SK-N-SH (cell line): ENCODE results near the gene KCNN3. TPM values are rescaled to one million over a fixed set of nuclear protein-coding genes. Genes with fewer than 3 reads are reported as not detected.

Source experiments
- CTCF ChIA-PET: fragments of 300-600, 350-600 bp; formaldehyde crosslinking; extraction: SDS; loops from one replicate; lab custom pipeline; 2021; lab: Yijun Ruan, JAX
- POLR2A ChIA-PET: fragments of 350-600 bp; sonication (Branson Sonifier 250); formaldehyde crosslinking; extraction: SDS; loops from one replicate; lab custom pipeline; 2020; ENCODE audit warnings: antibody characterized with exemption, inconsistent platforms; lab: Yijun Ruan, JAX
- DNase-seq: peaks from one replicate; pipeline ENCODE4 v3.0.0; 2012
- H2AFZ ChIP-seq: fragments of 200-600 bp; sonication (generic); 2 replicates; pipeline ENCODE4 v1.8.1; 2016; ENCODE audit warnings: antibody characterized with exemption, mild to moderate bottlenecking, low read depth
- H3F3A ChIP-seq: fragments of 200-600 bp; sonication (generic); replicated peaks from 2 replicates; pipeline ENCODE3; 2016; ENCODE audit warnings: antibody characterized with exemption, mild to moderate bottlenecking; ENCODE audit not compliant: insufficient read depth
- H3K27ac ChIP-seq, 2 experiments: fragments of 200-500 bp in 1 of 2; fragments of 200-600 bp in 1 of 2; sonication (Bioruptor generic) in 1 of 2; sonication (generic), shearing (Covaris generic) in 1 of 2; 2 replicates each; pipeline versions ENCODE4 v1.5.1 to v1.6.1; 2014 to 2016; ENCODE audit warnings: low read depth in 2 of 2, inconsistent platforms in 1 of 2, low read length in 1 of 2, mild to moderate bottlenecking in 1 of 2, mixed read lengths in 1 of 2
- H3K27me3 ChIP-seq: fragments of 200-600 bp; sonication (generic), shearing (Covaris generic); 2 replicates; pipeline ENCODE4 v1.6.1; 2016; ENCODE audit warnings: mixed run types; ENCODE audit not compliant: insufficient read depth
- H3K36me3 ChIP-seq, 2 experiments: fragments of 200-500 bp in 1 of 2; fragments of 200-600 bp in 1 of 2; sonication (Bioruptor generic) in 1 of 2; sonication (generic) in 1 of 2; replicated peaks in 1 of 2; 2 replicates each; pipeline versions ENCODE3 to v1.5.1; 2014 to 2016; ENCODE audit warnings: low read length in 1 of 2, mild to moderate bottlenecking in 1 of 2; ENCODE audit not compliant: insufficient read depth in 2 of 2, control insufficient read depth in 1 of 2
- H3K4me1 ChIP-seq, 2 experiments: fragments of 200-500 bp in 1 of 2; fragments of 200-600 bp in 1 of 2; sonication (Bioruptor generic) in 1 of 2; sonication (generic), shearing (Covaris generic) in 1 of 2; 2 replicates each; pipeline versions ENCODE4 v1.5.1 to v1.6.1; 2014 to 2016; ENCODE audit warnings: low read depth in 1 of 2, low read length in 1 of 2, mixed run types in 1 of 2; ENCODE audit not compliant: insufficient read depth in 2 of 2, control insufficient read depth in 1 of 2
- H3K4me2 ChIP-seq: fragments of 200-600 bp; sonication (generic), shearing (Covaris generic); 2 replicates; pipeline ENCODE4 v1.6.1; 2017; ENCODE audit warnings: mixed run types
- H3K4me3 ChIP-seq, 2 experiments: fragments of 200-500 bp in 1 of 2; fragments of 200-600 bp in 1 of 2; sonication (Bioruptor generic) in 1 of 2; sonication (generic), shearing (Covaris generic) in 1 of 2; 2 replicates each; pipeline versions ENCODE4 v1.5.1 to v1.8.1; 2014 to 2016; ENCODE audit warnings: low read depth in 2 of 2, inconsistent platforms in 1 of 2, low read length in 1 of 2, mild to moderate bottlenecking in 1 of 2, mixed read lengths in 1 of 2, moderate library complexity in 1 of 2
- H3K79me2 ChIP-seq: fragments of 200-600 bp; sonication (generic); 2 replicates; pipeline ENCODE4 v1.8.1; 2017; ENCODE audit warnings: mild to moderate bottlenecking; ENCODE audit not compliant: insufficient read depth
- H3K9ac ChIP-seq: fragments of 200-600 bp; sonication (generic); 2 replicates; pipeline ENCODE4 v1.6.1; 2017; ENCODE audit warnings: mixed run types
- H3K9me2 ChIP-seq: fragments of 200-600 bp; sonication (generic); 2 replicates; pipeline ENCODE4 v1.6.1; 2017; ENCODE audit warnings: mixed run types
- H3K9me3 ChIP-seq: fragments of 200-600 bp; sonication (generic); 2 replicates; pipeline ENCODE4 v1.6.1; 2017; ENCODE audit warnings: mixed run types, mild to moderate bottlenecking, moderate library complexity
- H4K20me1 ChIP-seq: fragments of 200-600 bp; sonication (generic); 2 replicates; pipeline ENCODE4 v1.6.1; 2017; ENCODE audit warnings: mild to moderate bottlenecking, mixed run types; ENCODE audit not compliant: insufficient read depth
- CHD2 ChIP-seq: fragments of 150-350 bp; IDR thresholded peaks from 2 replicates; pipeline ENCODE4 v1.6.1; 2018; ENCODE audit warnings: low read length; ENCODE audit not compliant: partially characterized antibody
- ELF1 ChIP-seq: IDR thresholded peaks from 2 replicates; pipeline ENCODE4 v1.4.0; 2012
- EZH2phosphoT487 ChIP-seq: fragments of 200-600 bp; sonication (generic); IDR thresholded peaks from 2 replicates; pipeline ENCODE4 v1.6.1; 2017; ENCODE audit warnings: low read depth, mixed run types, mild to moderate bottlenecking, antibody characterized with exemption, moderate library complexity, borderline replicate concordance
- FOXJ3 ChIP-seq: sonication (generic); formaldehyde crosslinking; IDR thresholded peaks from 2 replicates; pipeline ENCODE4 v1.5.1; 2020; ENCODE audit warnings: mild to moderate bottlenecking, missing genetic modification reagents
- FOXM1 ChIP-seq: IDR thresholded peaks from 2 replicates; pipeline ENCODE4 v1.4.0; 2012; ENCODE audit warnings: low read depth, mild to moderate bottlenecking
- GABPA ChIP-seq: IDR thresholded peaks from 2 replicates; pipeline ENCODE4 v1.4.0; 2012; ENCODE audit warnings: low read depth, mild to moderate bottlenecking
- GATA2 ChIP-seq: sonication (generic); formaldehyde crosslinking; IDR thresholded peaks from 2 replicates; pipeline ENCODE4 v1.5.0; 2020; ENCODE audit warnings: mild to moderate bottlenecking, missing genetic modification reagents
- NRF1 ChIP-seq: IDR thresholded peaks from 2 replicates; pipeline ENCODE4 v1.6.1; 2012; ENCODE audit warnings: low read depth, mild to moderate bottlenecking, low read length
- POLR2AphosphoS5 ChIP-seq: IDR thresholded peaks from 2 replicates; pipeline ENCODE4 v1.6.1; 2012; ENCODE audit warnings: low read depth, low read length
- RAD21 ChIP-seq: IDR thresholded peaks from 2 replicates; pipeline ENCODE4 v1.6.1; 2012; ENCODE audit warnings: mild to moderate bottlenecking, low read length
- SMC3 ChIP-seq: IDR thresholded peaks from 2 replicates; pipeline ENCODE4 v1.6.1; 2012; ENCODE audit warnings: low read depth, low read length, improper control_type of control experiment
- YY1 ChIP-seq: IDR thresholded peaks from 2 replicates; pipeline ENCODE4 v1.4.0; 2012; ENCODE audit warnings: low read depth, mild to moderate bottlenecking
- WGBS: methylation state at CpG from one replicate; pipeline ENCODE4 v1.1.6; 2017; ENCODE audit warnings: low lambda C conversion rate; 5-methylcytosine and 5-hydroxymethylcytosine counted together
- polyA plus RNA-seq, 3 experiments: library from polyadenylated mRNA; depleted of rRNA; stranded (reverse); fragments of >200 nt; gene quantifications; 2 replicates each; pipeline ENCODE4 v1.2.3, GENCODE V29; 2012
- TF ChIP-seq, protein P1 (sequence below): fragments of 200-600 bp; sonication (generic); IDR thresholded peaks from 2 replicates; pipeline ENCODE4 v1.6.1; 2017; ENCODE audit warnings: antibody characterized with exemption, mild to moderate bottlenecking, moderate library complexity

KCNN3 gene
- polyA plus RNA-seq, 1 of the 3 experiments (the other 2 are of a cell fraction): 0.16 TPM

DNA sequence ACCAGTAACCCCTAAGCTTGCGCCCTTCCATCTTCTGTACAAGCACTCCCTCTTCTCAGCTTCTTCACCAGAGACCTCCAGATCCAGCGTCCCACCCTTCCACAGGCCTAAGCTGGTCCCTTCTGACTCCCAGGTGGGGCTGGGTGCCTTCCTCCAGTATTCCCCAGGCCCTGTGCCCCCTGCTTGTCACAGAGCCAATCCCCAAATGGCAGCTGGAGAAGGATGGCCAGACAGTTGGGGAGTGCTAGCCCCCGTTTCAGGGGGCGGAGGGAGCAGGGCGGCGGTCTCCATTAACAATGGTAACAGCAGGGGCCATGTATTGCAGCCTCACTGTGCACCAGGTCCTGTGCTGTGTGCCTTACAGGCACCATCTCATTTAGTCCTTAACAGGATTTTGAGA, 85.7 kb downstream of the KCNN3 start:
- Histone ChIP-seq H2AFZ (no peak overlapping the region), H3K27ac (no peak overlapping the region), H3F3A (no peaks in the 10 kb centered on the region), H3K4me2 (no peak overlapping the region), H3K36me3 (no peaks in the 10 kb centered on the region), H4K20me1 (no peaks in the 10 kb centered on the region), H3K4me1 (peaks cover 0 to 6% of the 10 kb centered on the region in 2 experiments; a peak in 1 of 4 replicates), H3K27me3 (no peaks in the 10 kb centered on the region; the same call in 1 of the 2 replicates), H3K9ac (no peak overlapping the region), H3K79me2 (no peaks in the 10 kb centered on the region), H3K4me3 (no peak overlapping the region)
- no peak for DNase-seq
- POLR2A ChIA-PET: no interaction called here
- 58% methylated on average over 2 of the region's 6 CpGs for WGBS
- TF ChIP-seq, protein P1, sequence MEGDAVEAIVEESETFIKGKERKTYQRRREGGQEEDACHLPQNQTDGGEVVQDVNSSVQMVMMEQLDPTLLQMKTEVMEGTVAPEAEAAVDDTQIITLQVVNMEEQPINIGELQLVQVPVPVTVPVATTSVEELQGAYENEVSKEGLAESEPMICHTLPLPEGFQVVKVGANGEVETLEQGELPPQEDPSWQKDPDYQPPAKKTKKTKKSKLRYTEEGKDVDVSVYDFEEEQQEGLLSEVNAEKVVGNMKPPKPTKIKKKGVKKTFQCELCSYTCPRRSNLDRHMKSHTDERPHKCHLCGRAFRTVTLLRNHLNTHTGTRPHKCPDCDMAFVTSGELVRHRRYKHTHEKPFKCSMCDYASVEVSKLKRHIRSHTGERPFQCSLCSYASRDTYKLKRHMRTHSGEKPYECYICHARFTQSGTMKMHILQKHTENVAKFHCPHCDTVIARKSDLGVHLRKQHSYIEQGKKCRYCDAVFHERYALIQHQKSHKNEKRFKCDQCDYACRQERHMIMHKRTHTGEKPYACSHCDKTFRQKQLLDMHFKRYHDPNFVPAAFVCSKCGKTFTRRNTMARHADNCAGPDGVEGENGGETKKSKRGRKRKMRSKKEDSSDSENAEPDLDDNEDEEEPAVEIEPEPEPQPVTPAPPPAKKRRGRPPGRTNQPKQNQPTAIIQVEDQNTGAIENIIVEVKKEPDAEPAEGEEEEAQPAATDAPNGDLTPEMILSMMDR: no peak
- no peak for TF ChIP-seq GABPA
- no peak for TF ChIP-seq ELF1
- TF ChIP-seq GATA2: no peak
- TF ChIP-seq FOXJ3 (CRISPR knock-in tag): no peak
- no peak for TF ChIP-seq NRF1
- TF ChIP-seq FOXM1: no peak
- no peak for TF ChIP-seq RAD21
- TF ChIP-seq POLR2AphosphoS5: no peak
- TF ChIP-seq, all 33 proteins: peak for 0
- Histone ChIP-seq H3K9me2 (no peaks in the 10 kb centered on the region), H3K9me3 (no peaks in the 10 kb centered on the region)
- CTCF ChIA-PET: interaction anchor here (3.1 to 3.7 kb wide), 2 partner anchors 19 to 23 kb away, joined by 8 to 13 read pairs; no protein-coding TSS in a partner anchor

DNA sequence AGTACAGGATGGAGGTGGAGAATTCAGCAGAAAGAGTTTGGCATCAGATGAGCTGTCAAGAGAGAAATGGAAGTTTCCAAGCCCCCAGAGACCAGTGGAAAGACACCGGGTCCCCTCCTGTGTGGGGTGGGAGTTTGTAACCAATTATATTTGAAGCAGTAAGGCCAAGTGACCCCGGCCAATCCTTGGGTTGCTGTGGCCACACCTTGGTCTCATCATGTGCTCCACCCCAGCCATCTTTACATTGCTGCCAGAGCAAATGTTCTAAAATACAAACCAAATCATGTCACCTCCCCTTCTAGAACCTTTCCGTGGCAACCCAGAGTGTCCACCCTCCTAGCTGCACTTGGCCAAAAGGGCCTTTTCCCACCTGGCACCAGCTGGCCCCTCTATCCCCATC, 86.1 kb downstream of the KCNN3 start:
- Histone ChIP-seq H3K79me2 (no peaks in the 10 kb centered on the region), H3K9me2 (no peaks in the 10 kb centered on the region), H3K9me3 (no peaks in the 10 kb centered on the region), H3K4me2 (no peak overlapping the region), H3F3A (no peaks in the 10 kb centered on the region), H3K4me3 (no peak overlapping the region), H3K4me1 (peaks cover 0 to 6% of the 10 kb centered on the region in 2 experiments; a peak in 1 of 4 replicates), H4K20me1 (no peaks in the 10 kb centered on the region), H3K36me3 (no peaks in the 10 kb centered on the region), H3K27ac (no peak overlapping the region), H2AFZ (no peak overlapping the region), H3K9ac (no peak overlapping the region), H3K27me3 (no peaks in the 10 kb centered on the region; the same call in 1 of the 2 replicates)
- CTCF ChIA-PET: interaction anchor here (3.1 to 3.7 kb wide), 2 partner anchors 19 to 23 kb away, joined by 8 to 13 read pairs; no protein-coding TSS in a partner anchor
- no peak for TF ChIP-seq ELF1
- TF ChIP-seq SMC3: no peak
- DNase-seq: no peak
- POLR2A ChIA-PET: no interaction called here
- 40% methylated on average over 3 of the region's 3 CpGs for WGBS

DNA sequence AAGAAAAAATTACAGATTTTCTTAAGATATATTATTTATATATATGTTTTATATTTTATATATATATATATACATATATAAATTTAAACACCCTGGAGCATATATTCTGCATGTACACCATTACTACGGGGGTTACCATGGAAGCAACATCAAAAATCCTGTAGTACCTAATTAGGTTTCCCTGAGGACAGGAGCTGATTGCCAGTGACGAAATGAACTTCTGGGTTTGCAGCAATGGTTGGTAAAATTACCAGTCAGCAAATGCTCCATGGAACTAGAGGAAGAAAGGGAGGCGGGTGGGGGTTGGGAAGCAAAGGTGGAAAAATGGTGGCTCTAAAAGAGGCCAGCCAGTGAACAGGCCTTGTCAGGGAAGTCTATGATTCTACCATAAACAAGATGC, 89.5 kb downstream of the KCNN3 start:
- Histone ChIP-seq H3K4me1 (peaks cover 0 to 17% of the 10 kb centered on the region in 2 experiments; a peak in 1 of 4 replicates), H4K20me1 (no peaks in the 10 kb centered on the region), H3K9me3 (no peaks in the 10 kb centered on the region), H3K27me3 (peaks cover 4% of the 10 kb centered on the region; the same call in 1 of the 2 replicates), H3K27ac (no peak overlapping the region), H3K4me3 (no peak overlapping the region), H3K9ac (no peak overlapping the region), H2AFZ (no peak overlapping the region), H3F3A (no peaks in the 10 kb centered on the region), H3K36me3 (no peaks in the 10 kb centered on the region), H3K79me2 (no peaks in the 10 kb centered on the region), H3K4me2 (no peak overlapping the region), H3K9me2 (no peaks in the 10 kb centered on the region)
- ChIA-PET CTCF (interaction anchor here (1.0 to 2.2 kb wide), 2 partner anchors 14 to 20 kb away, joined by 3 to 9 read pairs; no protein-coding TSS in a partner anchor), POLR2A (interaction anchor here (0.5 kb wide), 1 partner anchor 71 kb away, joined by 3 read pairs; no protein-coding TSS in a partner anchor)
- no peak for DNase-seq
- no peak for TF ChIP-seq GABPA
- TF ChIP-seq EZH2phosphoT487: no peak
- no peak for TF ChIP-seq YY1
- no peak for TF ChIP-seq CHD2
- TF ChIP-seq SMC3: no peak
- TF ChIP-seq, protein P1: no peak
- 67% methylated on average over 3 of the region's 3 CpGs for WGBS
